Loucy (cell line): ENCODE results near the gene TENM3.

Experiments used
- H2AFZ ChIP-seq: fragments of 200-600 bp; sonication (generic); 2 replicates; pipeline ENCODE4 v1.6.0; 2016; ENCODE audit warnings: antibody characterized with exemption, mild to moderate bottlenecking, low read length, moderate library complexity
- H3F3A ChIP-seq: fragments of 200-600 bp; 2 replicates; pipeline ENCODE4 v1.6.0; 2016; ENCODE audit warnings: antibody characterized with exemption, low read depth, mild to moderate bottlenecking
- H3K27me3 ChIP-seq: fragments of 200-600 bp; sonication (generic); 2 replicates; pipeline ENCODE4 v1.6.1; 2014; ENCODE audit warnings: low read length, mild to moderate bottlenecking; ENCODE audit not compliant: insufficient read depth, poor library complexity, severe bottlenecking
- H3K36me3 ChIP-seq: fragments of 200-600 bp; sonication (generic); 2 replicates; pipeline ENCODE4 v1.6.1; 2016; ENCODE audit warnings: low read length; ENCODE audit not compliant: insufficient read depth
- H3K4me1 ChIP-seq: fragments of 200-600 bp; sonication (generic); 2 replicates; pipeline ENCODE4 v1.5.1; 2014; ENCODE audit warnings: low read length, mild to moderate bottlenecking; ENCODE audit not compliant: insufficient read depth, poor library complexity, severe bottlenecking
- H3K4me2 ChIP-seq: fragments of 200-600 bp; sonication (generic); 2 replicates; pipeline ENCODE4 v1.6.0; 2014; ENCODE audit warnings: antibody characterized with exemption, low read length, low read depth, mild to moderate bottlenecking; ENCODE audit not compliant: poor library complexity, severe bottlenecking
- H3K4me3 ChIP-seq: fragments of 200-600 bp; sonication (generic); 2 replicates; pipeline ENCODE4 v1.5.1; 2014; ENCODE audit warnings: low read length, mild to moderate bottlenecking, mixed read lengths; ENCODE audit not compliant: poor library complexity, severe bottlenecking
- H3K79me2 ChIP-seq: fragments of 200-600 bp; sonication (generic); 2 replicates; pipeline ENCODE4 v1.6.1; 2014; ENCODE audit warnings: low read length; ENCODE audit not compliant: insufficient read depth
- H3K9ac ChIP-seq: fragments of 200-600 bp; sonication (generic); 2 replicates; pipeline ENCODE4 v1.6.0; 2014; ENCODE audit warnings: mild to moderate bottlenecking, low read depth, low read length, moderate library complexity; ENCODE audit not compliant: poor library complexity, severe bottlenecking
- H3K9me2 ChIP-seq: fragments of 200-600 bp; sonication (generic); replicated peaks from 2 replicates; pipeline ENCODE4 v1.6.1; 2016; ENCODE audit warnings: low read depth, low read length, mixed read lengths
- H3K9me3 ChIP-seq: fragments of 200-600 bp; sonication (generic); 2 replicates; pipeline ENCODE4 v1.6.1; 2014; ENCODE audit warnings: mild to moderate bottlenecking, antibody characterized with exemption, low read length, low read depth; ENCODE audit not compliant: insufficient read depth
- H4K20me1 ChIP-seq: fragments of 200-600 bp; sonication (generic); 2 replicates; pipeline ENCODE4 v1.6.0; 2014; ENCODE audit warnings: antibody characterized with exemption, low read length, mild to moderate bottlenecking; ENCODE audit not compliant: insufficient read depth, poor library complexity, severe bottlenecking
- EZH2phosphoT487 ChIP-seq: fragments of 200-600 bp; IDR thresholded peaks from 2 replicates; pipeline ENCODE4 v1.6.1; 2018; ENCODE audit warnings: antibody characterized with exemption, mild to moderate bottlenecking, moderate library complexity, borderline replicate concordance
- TF ChIP-seq, protein P1 (sequence below): fragments of 200-600 bp; sonication (generic); conservative IDR thresholded peaks from 2 replicates; pipeline ENCODE4 v1.5.1; 2014; ENCODE audit warnings: mild to moderate bottlenecking, antibody characterized with exemption, low read length

The TENM3 gene

DNA sequence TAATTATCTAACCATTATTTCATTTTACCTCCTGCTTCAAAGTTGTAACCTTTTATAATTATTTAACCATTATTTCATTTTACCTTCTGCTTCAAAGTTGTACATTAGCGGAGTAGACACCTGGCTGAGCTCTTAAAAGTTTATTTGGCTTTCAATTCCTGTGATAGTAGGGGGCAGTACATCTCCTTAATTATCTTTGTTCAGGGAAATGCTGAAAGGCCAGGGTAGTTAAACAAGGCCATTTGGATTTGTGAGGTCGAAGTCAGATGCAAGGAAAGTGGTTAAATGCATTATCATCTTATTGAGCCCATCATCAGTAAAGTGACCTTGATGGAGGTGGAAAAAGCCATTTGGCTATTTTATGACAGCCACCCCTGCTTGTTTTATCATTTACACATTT lies 210.6 kb downstream of the TENM3 start:
- no peak overlapping the region for H3K9ac ChIP-seq
- no peaks in the 10 kb centered on the region for H4K20me1 ChIP-seq
- no peaks in the 10 kb centered on the region for H3K79me2 ChIP-seq
- TF ChIP-seq, protein P1, sequence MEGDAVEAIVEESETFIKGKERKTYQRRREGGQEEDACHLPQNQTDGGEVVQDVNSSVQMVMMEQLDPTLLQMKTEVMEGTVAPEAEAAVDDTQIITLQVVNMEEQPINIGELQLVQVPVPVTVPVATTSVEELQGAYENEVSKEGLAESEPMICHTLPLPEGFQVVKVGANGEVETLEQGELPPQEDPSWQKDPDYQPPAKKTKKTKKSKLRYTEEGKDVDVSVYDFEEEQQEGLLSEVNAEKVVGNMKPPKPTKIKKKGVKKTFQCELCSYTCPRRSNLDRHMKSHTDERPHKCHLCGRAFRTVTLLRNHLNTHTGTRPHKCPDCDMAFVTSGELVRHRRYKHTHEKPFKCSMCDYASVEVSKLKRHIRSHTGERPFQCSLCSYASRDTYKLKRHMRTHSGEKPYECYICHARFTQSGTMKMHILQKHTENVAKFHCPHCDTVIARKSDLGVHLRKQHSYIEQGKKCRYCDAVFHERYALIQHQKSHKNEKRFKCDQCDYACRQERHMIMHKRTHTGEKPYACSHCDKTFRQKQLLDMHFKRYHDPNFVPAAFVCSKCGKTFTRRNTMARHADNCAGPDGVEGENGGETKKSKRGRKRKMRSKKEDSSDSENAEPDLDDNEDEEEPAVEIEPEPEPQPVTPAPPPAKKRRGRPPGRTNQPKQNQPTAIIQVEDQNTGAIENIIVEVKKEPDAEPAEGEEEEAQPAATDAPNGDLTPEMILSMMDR, result no peak
- TF ChIP-seq EZH2phosphoT487, result no peak
- no peaks in the 10 kb centered on the region for H3F3A ChIP-seq
- H3K27me3 ChIP-seq, result no peaks in the 10 kb centered on the region
- H3K9me2 ChIP-seq, result no peaks in the 10 kb centered on the region
- H2AFZ ChIP-seq, result no peak overlapping the region
- no peaks in the 10 kb centered on the region for H3K36me3 ChIP-seq
- H3K4me1 ChIP-seq, result no peaks in the 10 kb centered on the region
- H3K9me3 ChIP-seq, result no peaks in the 10 kb centered on the region
- no peak overlapping the region for H3K4me2 ChIP-seq
- H3K4me3 ChIP-seq, result no peak overlapping the region

- Histone ChIP-seq H3K79me2 (no peaks in the 10 kb centered on the region), H3K4me3 (no peak overlapping the region), H3K9me2 (no peaks in the 10 kb centered on the region), H3K36me3 (no peaks in the 10 kb centered on the region), H3F3A (no peaks in the 10 kb centered on the region), H3K4me2 (no peak overlapping the region), H4K20me1 (no peaks in the 10 kb centered on the region), H3K9ac (no peak overlapping the region), H3K9me3 (no peaks in the 10 kb centered on the region), H2AFZ (no peak overlapping the region), H3K4me1 (no peaks in the 10 kb centered on the region), H3K27me3 (no peaks in the 10 kb centered on the region)
- TF ChIP-seq EZH2phosphoT487, result no peak
- TF ChIP-seq, protein P1, result no peak
Observed at GRCh38 chr4:182454440-182455013, 211.3 kb downstream of the TENM3 start.

DNA sequence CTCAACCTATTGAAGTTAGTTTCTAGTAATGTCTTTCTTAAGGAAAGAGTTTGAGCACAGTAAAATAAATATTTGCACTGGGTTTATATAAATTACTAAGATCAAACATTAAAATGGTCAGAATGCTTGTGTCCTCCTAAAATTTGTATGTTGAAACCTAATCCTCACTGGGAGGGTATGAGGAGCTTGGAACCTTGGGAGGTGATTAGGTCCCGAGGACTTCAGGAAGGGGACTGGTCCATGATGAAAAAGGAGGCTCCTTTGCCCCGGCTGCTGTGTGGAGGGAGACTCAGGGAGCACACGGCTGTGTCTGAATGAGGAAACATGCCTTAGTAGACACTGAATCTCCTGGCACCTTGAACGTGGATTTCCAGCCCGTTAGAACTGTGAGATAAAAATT lies 221.9 kb downstream of the TENM3 start:
- no peak overlapping the region for H2AFZ ChIP-seq
- H3K79me2 ChIP-seq, result no peaks in the 10 kb centered on the region
- H3K4me2 ChIP-seq, result no peak overlapping the region
- no peaks in the 10 kb centered on the region for H3K27me3 ChIP-seq
- TF ChIP-seq EZH2phosphoT487, result no peak
- TF ChIP-seq, protein P1, result no peak
- no peak overlapping the region for H3K4me3 ChIP-seq
- H3K9me2 ChIP-seq, result no peaks in the 10 kb centered on the region
- no peaks in the 10 kb centered on the region for H3F3A ChIP-seq
- H3K36me3 ChIP-seq, result no peaks in the 10 kb centered on the region
- no peaks in the 10 kb centered on the region for H3K4me1 ChIP-seq
- H3K9ac ChIP-seq, result no peak overlapping the region
- H3K9me3 ChIP-seq, result no peaks in the 10 kb centered on the region
- no peaks in the 10 kb centered on the region for H4K20me1 ChIP-seq
